ENCODE measurements around the gene STYXL2.

DNA sequence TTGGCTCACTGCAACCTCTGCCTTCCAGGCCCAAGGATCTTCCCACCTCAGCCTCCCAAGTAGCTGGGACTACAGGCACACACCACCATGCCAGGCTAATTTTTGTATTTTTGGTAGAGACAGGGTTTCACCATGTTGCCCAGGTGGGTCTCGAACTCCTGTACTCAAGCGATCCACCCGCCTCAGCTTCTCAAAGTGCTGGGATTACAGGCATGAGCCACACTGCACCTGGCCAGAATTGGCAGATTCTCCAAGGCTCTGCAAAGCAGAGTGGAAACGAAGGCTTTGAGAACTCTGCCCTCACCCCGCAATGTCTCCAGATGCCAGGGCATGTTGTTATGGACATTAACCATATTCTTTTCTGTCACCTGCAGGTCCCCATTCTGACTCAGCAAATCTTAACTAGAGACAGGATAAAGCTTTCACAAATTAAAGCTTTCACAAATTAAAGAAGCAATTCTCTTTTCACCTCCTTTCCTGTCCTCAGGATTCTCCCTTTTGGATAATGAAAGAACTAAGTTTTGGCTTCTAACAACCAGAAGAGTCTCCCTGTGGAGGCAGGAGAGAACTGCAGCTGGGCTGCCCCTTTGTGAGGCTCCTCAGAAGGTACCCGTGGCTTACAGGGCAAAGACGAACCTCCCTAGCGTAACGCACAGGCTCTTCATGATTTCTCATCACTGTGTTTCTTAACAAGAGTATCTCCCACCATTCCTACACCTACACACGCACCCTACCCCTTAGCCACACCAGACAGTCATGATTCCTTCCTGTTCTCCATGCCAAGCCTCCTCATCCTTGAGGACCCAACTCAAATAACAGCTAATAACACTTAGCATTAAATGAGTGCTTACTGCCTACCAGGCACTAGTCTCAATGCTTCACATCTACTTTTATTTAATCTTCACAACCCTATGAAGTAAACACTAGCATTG is 33.5 kb upstream of the STYXL2 start:
- TF ChIP-seq, protein P1, sequence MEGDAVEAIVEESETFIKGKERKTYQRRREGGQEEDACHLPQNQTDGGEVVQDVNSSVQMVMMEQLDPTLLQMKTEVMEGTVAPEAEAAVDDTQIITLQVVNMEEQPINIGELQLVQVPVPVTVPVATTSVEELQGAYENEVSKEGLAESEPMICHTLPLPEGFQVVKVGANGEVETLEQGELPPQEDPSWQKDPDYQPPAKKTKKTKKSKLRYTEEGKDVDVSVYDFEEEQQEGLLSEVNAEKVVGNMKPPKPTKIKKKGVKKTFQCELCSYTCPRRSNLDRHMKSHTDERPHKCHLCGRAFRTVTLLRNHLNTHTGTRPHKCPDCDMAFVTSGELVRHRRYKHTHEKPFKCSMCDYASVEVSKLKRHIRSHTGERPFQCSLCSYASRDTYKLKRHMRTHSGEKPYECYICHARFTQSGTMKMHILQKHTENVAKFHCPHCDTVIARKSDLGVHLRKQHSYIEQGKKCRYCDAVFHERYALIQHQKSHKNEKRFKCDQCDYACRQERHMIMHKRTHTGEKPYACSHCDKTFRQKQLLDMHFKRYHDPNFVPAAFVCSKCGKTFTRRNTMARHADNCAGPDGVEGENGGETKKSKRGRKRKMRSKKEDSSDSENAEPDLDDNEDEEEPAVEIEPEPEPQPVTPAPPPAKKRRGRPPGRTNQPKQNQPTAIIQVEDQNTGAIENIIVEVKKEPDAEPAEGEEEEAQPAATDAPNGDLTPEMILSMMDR (IDR thresholded peaks at IDR 0.05): no peak
- no peak for TF ChIP-seq POLR2AphosphoS5 (IDR thresholded peaks at IDR 0.05; ENCODE audit: insufficient read depth in 1 of 2, low read depth in 1 of 2)
